IPS-18c (cell line): Measurements from ENCODE around the gene GABARAP.

Experiments
- H3K4me3 ChIP-seq: 2 replicates; pipeline ENCODE4 v1.7.0; 2013; ENCODE audit warnings: low read depth, mild to moderate bottlenecking, low read length, moderate library complexity; ENCODE audit not compliant: insufficient read depth
- H3K9me3 ChIP-seq: one replicate; pipeline ENCODE4 v1.6.1; 2013; ENCODE audit warnings: mild to moderate bottlenecking, low read length, moderate library complexity; ENCODE audit not compliant: control insufficient read depth, insufficient read depth

Gene GABARAP

GRCh38 chr17:7262935-7263800 lies 20.9 kb upstream of the GABARAP start:
- Histone ChIP-seq H3K4me3 (peak overlapping the region; percentile 91), H3K9me3 (peaks cover 2% of the 10 kb centered on the region)

GRCh38 chr17:7262192-7262934 lies 20.1 kb upstream of the GABARAP start, which contains the start of gene CLDN7:
CLDN7 (minus strand) TSS chr17:7262478; CDS start chr17:7262043, 435 bp downstream.
- peak within 1 kb of the TSS; percentile 91 for H3K4me3 ChIP-seq
- H3K9me3 ChIP-seq, result peaks cover 2% of the 10 kb centered on the region

GRCh38 chr17:7261379-7262191 lies 19.3 kb upstream of the GABARAP start:
- H3K9me3 ChIP-seq, result peaks cover 2% of the 10 kb centered on the region
- peak overlapping the region; percentile 91 for H3K4me3 ChIP-seq

- H3K4me3 ChIP-seq, result peak overlapping the region; percentile 91
- peaks cover 2% of the 10 kb centered on the region for H3K9me3 ChIP-seq
These were observed 18.6 kb upstream of the GABARAP start for GRCh38 chr17:7260651-7261378.

GRCh38 chr17:7260151-7260550 lies 17.9 kb upstream of the GABARAP start:
- H3K4me3 ChIP-seq, result peak overlapping the region; percentile 91
- peaks cover 2% of the 10 kb centered on the region for H3K9me3 ChIP-seq

- no peak overlapping the region for H3K4me3 ChIP-seq
- H3K9me3 ChIP-seq, result peaks cover 2% of the 10 kb centered on the region
These were observed 17.3 kb upstream of the GABARAP start for GRCh38 chr17:7259555-7259889.

GRCh38 chr17:7258731-7259554 lies 16.7 kb upstream of the GABARAP start:
- Histone ChIP-seq H3K9me3 (peaks cover 2% of the 10 kb centered on the region), H3K4me3 (no peak overlapping the region)

GRCh38 chr17:7256766-7257456 lies 14.7 kb upstream of the GABARAP start:
- no peaks in the 10 kb centered on the region for H3K9me3 ChIP-seq

GRCh38 chr17:7254511-7254910 lies 12.3 kb upstream of the GABARAP start:
- H3K9me3 ChIP-seq, result no peaks in the 10 kb centered on the region
- H3K4me3 ChIP-seq, result no peak overlapping the region

More at GRCh38 chr17:7256766-7257456, 14.7 kb upstream of the GABARAP start:
- H3K4me3 ChIP-seq, result no peak overlapping the region

GRCh38 chr17:7253082-7253481 lies 10.8 kb upstream of the GABARAP start:
- Histone ChIP-seq H3K9me3 (peaks cover 2% of the 10 kb centered on the region), H3K4me3 (peak overlapping the region; percentile 87; the same call in 1 of the 2 replicates)

GRCh38 chr17:7252176-7253043 lies 10.2 kb upstream of the GABARAP start, which contains the start of gene ELP5:
ELP5 (plus strand) TSS chr17:7252215; CDS start chr17:7252551, 336 bp downstream.
- H3K4me3 ChIP-seq, result peak within 1 kb of the TSS; percentile 87
- peaks cover 2% of the 10 kb centered on the region for H3K9me3 ChIP-seq

GRCh38 chr17:7251661-7252175 lies 9.5 kb upstream of the GABARAP start, which contains the start of gene CTDNEP1:
CTDNEP1 (minus strand) TSS chr17:7251734; CDS start chr17:7251296, 438 bp downstream.
- H3K4me3 ChIP-seq, result peak within 1 kb of the TSS; percentile 87
- peaks cover 2% of the 10 kb centered on the region for H3K9me3 ChIP-seq

- H3K9me3 ChIP-seq, result peaks cover 2% of the 10 kb centered on the region
- peak overlapping the region; percentile 87 for H3K4me3 ChIP-seq
These were observed 8.7 kb upstream of the GABARAP start for GRCh38 chr17:7250695-7251627.
